Keratinocyte (primary cell): ENCODE measurements around the gene TM9SF2. TPM values are rescaled to one million over a fixed set of nuclear protein-coding genes. Genes with fewer than 3 reads are reported as not detected.

Source experiments
- DNase-seq: peaks from one replicate; pipeline ENCODE4 v3.0.0-alpha.2; 2011; ENCODE audit warnings: low read depth, missing footprints, low spot score
- FAIRE-seq: peaks from 2 replicates; lab custom pipeline; 2011; peaks lifted over from hg19 to GRCh38; lab: Jason Lieb, UNC
- H2AFZ ChIP-seq: 2 replicates; pipeline ENCODE4 v1.6.0; 2012; ENCODE audit warnings: low read length, control low read depth, inconsistent platforms; ENCODE audit not compliant: control insufficient read depth
- H3K27ac ChIP-seq: 2 replicates; pipeline ENCODE4 v1.5.1; 2011; ENCODE audit warnings: low read length; ENCODE audit not compliant: control insufficient read depth, insufficient read depth
- H3K27me3 ChIP-seq: 3 replicates; pipeline ENCODE4 v1.6.0; 2011; ENCODE audit warnings: low read length; ENCODE audit not compliant: control insufficient read depth, insufficient read depth; ENCODE audit errors: extremely low read depth
- H3K36me3 ChIP-seq, 2 experiments: 2 replicates in 1 of 2; 3 replicates in 1 of 2; pipeline ENCODE4 v1.5.1; 2011; ENCODE audit warnings: low read length in 2 of 2, mild to moderate bottlenecking in 1 of 2; ENCODE audit not compliant: control insufficient read depth in 2 of 2, insufficient read depth in 2 of 2; ENCODE audit errors: extremely low read depth in 1 of 2
- H3K4me1 ChIP-seq: 3 replicates; pipeline ENCODE4 v1.5.1; 2011; ENCODE audit warnings: low read length; ENCODE audit not compliant: control insufficient read depth, insufficient read depth; ENCODE audit errors: extremely low read depth
- H3K4me2 ChIP-seq: 3 replicates; pipeline ENCODE4 v1.6.0; 2011; ENCODE audit warnings: low read depth, low read length; ENCODE audit not compliant: control insufficient read depth, insufficient read depth; ENCODE audit errors: extremely low read depth
- H3K4me3 ChIP-seq, 3 experiments: fragments of 200-600 bp in 1 of 3; sonication (generic) in 1 of 3; 2 replicates in 2 of 3; 3 replicates in 1 of 3; pipeline ENCODE4 v1.5.1; 2011 to 2016; ENCODE audit warnings: low read length in 3 of 3, mild to moderate bottlenecking in 3 of 3, control low read depth in 2 of 3, inconsistent platforms in 1 of 3, low read depth in 1 of 3, mixed read lengths in 1 of 3, mixed run types in 1 of 3, moderate library complexity in 1 of 3; ENCODE audit not compliant: control insufficient read depth in 2 of 3, insufficient read depth in 2 of 3; ENCODE audit errors: extremely low read depth in 1 of 3
- H3K79me2 ChIP-seq: 2 replicates; pipeline ENCODE4 v1.6.0; 2012; ENCODE audit warnings: low read length; ENCODE audit not compliant: control insufficient read depth, insufficient read depth
- H3K9ac ChIP-seq: 3 replicates; pipeline ENCODE4 v1.6.0; 2011; ENCODE audit warnings: low read length; ENCODE audit not compliant: control insufficient read depth, insufficient read depth; ENCODE audit errors: extremely low read depth
- H3K9me1 ChIP-seq: 3 replicates; pipeline ENCODE4 v1.6.0; 2011; ENCODE audit warnings: low read length; ENCODE audit not compliant: control insufficient read depth, insufficient read depth; ENCODE audit errors: extremely low read depth
- H3K9me3 ChIP-seq: 2 replicates; pipeline ENCODE4 v1.5.1; 2012; ENCODE audit warnings: low read depth, low read length; ENCODE audit not compliant: control insufficient read depth
- H4K20me1 ChIP-seq: 3 replicates; pipeline ENCODE4 v1.6.0; 2011; ENCODE audit warnings: low read length; ENCODE audit not compliant: control insufficient read depth, insufficient read depth; ENCODE audit errors: extremely low read depth
- EZH2 ChIP-seq: IDR thresholded peaks from one replicate; pipeline ENCODE4 v1.6.1; 2012; ENCODE audit warnings: inconsistent platforms, mild to moderate bottlenecking, low read length, moderate library complexity
- dilution Hi-C: fragments of 300-500 bp; cut with MboI; formaldehyde crosslinking; loops from one replicate; pipeline ENCODE4 v1.7.0; 2020; ENCODE audit warnings: low sequenced_read_pairs; ENCODE audit not compliant: extremely low pct_ligation_motif_present
- polyA plus RNA-seq, 5 experiments: library from polyadenylated mRNA; depleted of rRNA in 3 of 5; stranded (reverse) in 3 of 5; stranded (forward) in 1 of 5; unstranded in 1 of 5; fragments of >200 nt; gene quantifications; 1 replicate in 1 of 5; 2 replicates in 3 of 5; 3 replicates in 1 of 5; pipeline versions ENCODE4 v1.2.1 to v1.2.3, GENCODE V29; 2011 to 2012; ENCODE audit warnings: missing spikeins in 2 of 5, low read depth in 1 of 5, low replicate concordance in 1 of 5
- small RNA-seq, 3 experiments: library from RNA; depleted of rRNA; stranded (forward); fragments of <200 nt; gene quantifications; one replicate each; pipeline ENCODE3, GENCODE V24; 2012; ENCODE audit warnings: low read depth in 3 of 3, low replicate concordance in 1 of 3; ENCODE audit not compliant: insufficient read length in 3 of 3
- TF ChIP-seq, protein P1 (sequence below), 3 experiments: IDR thresholded peaks in 1 of 3; conservative IDR thresholded peaks in 1 of 3; optimal IDR thresholded peaks in 1 of 3; 2 replicates in 2 of 3; 3 replicates in 1 of 3; pipeline versions ENCODE3 to v1.5.1; 2011; ENCODE audit warnings: low read length in 3 of 3, mild to moderate bottlenecking in 3 of 3, moderate library complexity in 2 of 3, control low read depth in 1 of 3, inconsistent platforms in 1 of 3; ENCODE audit not compliant: insufficient read depth in 2 of 3; ENCODE audit errors: extremely low read depth in 1 of 3

TM9SF2 gene
- polyA plus RNA-seq, 1 donor (not counting 4 experiments of a cell fraction or from before 2014, with no cell fraction given), result 134 TPM

DNA sequence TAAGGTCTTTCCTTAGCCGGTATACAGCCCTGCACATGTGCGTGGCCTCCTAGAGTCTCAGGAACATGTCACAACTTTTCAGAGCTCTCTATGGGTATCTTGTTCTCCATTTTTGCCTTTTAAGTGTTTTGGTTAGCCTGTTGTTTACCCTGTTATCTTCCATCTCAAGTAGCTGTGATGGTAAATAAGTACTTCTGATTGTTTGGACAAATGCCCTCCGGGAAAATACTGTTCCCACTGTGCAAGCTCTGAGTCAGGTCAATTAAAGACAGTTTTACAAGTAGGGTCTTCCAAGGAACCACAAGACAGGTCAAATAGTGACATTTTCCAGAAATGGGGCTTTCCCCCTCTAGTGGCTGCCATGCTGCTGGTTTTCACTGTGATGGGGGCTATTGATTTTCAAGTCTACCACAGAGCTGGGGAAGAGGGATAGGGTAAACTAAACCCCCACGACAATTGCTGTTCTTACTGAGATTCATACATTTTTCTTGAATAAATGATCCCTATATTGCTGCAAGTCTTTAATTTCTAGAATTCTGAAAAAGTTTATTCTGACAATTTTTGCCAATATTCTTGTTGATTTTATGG is 109.5 kb downstream of the TM9SF2 start:
- H4K20me1 ChIP-seq, result no peaks in the 10 kb centered on the region
- H3K9ac ChIP-seq, result no peak overlapping the region
- no peaks in the 10 kb centered on the region for H3K9me3 ChIP-seq
- dilution Hi-C loops, result no loop called here
- H3K27me3 ChIP-seq, result no peaks in the 10 kb centered on the region
- H3K36me3 ChIP-seq, result no peaks in the 10 kb centered on the region
- H3K27ac ChIP-seq, result no peak overlapping the region
- H2AFZ ChIP-seq, result no peak overlapping the region
- no peaks in the 10 kb centered on the region for H3K9me1 ChIP-seq
- no peak for TF ChIP-seq EZH2
- TF ChIP-seq, protein P1, sequence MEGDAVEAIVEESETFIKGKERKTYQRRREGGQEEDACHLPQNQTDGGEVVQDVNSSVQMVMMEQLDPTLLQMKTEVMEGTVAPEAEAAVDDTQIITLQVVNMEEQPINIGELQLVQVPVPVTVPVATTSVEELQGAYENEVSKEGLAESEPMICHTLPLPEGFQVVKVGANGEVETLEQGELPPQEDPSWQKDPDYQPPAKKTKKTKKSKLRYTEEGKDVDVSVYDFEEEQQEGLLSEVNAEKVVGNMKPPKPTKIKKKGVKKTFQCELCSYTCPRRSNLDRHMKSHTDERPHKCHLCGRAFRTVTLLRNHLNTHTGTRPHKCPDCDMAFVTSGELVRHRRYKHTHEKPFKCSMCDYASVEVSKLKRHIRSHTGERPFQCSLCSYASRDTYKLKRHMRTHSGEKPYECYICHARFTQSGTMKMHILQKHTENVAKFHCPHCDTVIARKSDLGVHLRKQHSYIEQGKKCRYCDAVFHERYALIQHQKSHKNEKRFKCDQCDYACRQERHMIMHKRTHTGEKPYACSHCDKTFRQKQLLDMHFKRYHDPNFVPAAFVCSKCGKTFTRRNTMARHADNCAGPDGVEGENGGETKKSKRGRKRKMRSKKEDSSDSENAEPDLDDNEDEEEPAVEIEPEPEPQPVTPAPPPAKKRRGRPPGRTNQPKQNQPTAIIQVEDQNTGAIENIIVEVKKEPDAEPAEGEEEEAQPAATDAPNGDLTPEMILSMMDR (optimal IDR thresholded peaks at IDR 0.05 in 1 of 3, IDR thresholded peaks at IDR 0.05 in 1 of 3, conservative IDR thresholded peaks at IDR 0.05 in 1 of 3; ENCODE audit: extremely low read depth in 1 of 3, insufficient read depth in 2 of 3, low read length in 3 of 3), result peak in 1 of 3 experiments; percentile 18
- H3K4me2 ChIP-seq, result no peak overlapping the region
- H3K79me2 ChIP-seq, result no peaks in the 10 kb centered on the region
- H3K4me3 ChIP-seq, result no peak overlapping the region
- DNase-seq, result no peak
- FAIRE-seq, result no peak
- peaks cover 28% of the 10 kb centered on the region for H3K4me1 ChIP-seq

Small RNAs within 50 kb of the gene (small RNA-seq; reads per million reads assigned to genes)
- gene AL139035.1, result 0 to 0.25 (median 0) reads per million in 3 experiments

Other genes with a start within 250 kb of the TM9SF2 start
- gene GPR18, start 243.1 kb upstream of the TM9SF2 start, polyA plus RNA-seq, result not detected in 3 replicates
- 0.10 TPM in 1 of 3 replicates, not detected in the others for gene GPR183, start 194.1 kb upstream of the TM9SF2 start, polyA plus RNA-seq
- gene CLYBL, start 105.2 kb downstream of the TM9SF2 start, polyA plus RNA-seq, result 2.4 to 4.0 TPM (median 3.9 TPM) in 3 replicates